Measurements from ENCODE around the gene TNNC1. TPM values are rescaled to one million over a fixed set of nuclear protein-coding genes. Genes with fewer than 3 reads are reported as not detected.

TNNC1 gene
- total RNA-seq, 1 experiment from 2014 or later = 26.5 TPM

DNA sequence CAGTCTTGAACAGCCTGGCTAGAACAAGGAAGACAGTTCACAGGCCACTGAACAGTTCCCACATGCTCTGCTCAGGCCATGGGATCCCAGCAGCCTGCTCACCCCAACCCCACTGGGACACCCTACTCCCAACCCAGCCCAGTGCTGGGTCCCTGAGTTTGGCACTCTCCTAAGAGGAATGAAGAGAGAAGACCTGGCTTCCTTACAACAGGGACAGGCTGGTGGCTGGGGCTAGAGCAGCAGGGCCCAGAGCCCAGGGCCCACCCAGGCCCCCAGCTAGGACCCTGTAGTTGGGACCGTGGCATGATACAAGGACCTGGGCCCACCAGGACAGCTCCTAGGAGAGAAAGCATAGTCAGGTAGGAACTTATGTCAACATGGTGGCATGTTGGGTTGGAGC lies 52.3 kb downstream of the TNNC1 start:
- intact Hi-C loops (cut with micrococcal nuclease; ENCODE audit: unreplicated experiment) = no loop called here
- CTCF ChIA-PET = no interaction called here
- DNase-seq = no peak
- BruUV-seq (replicated peaks) = no TSS peak
- Mint-ChIP-seq H3K27ac (ENCODE audit: unreplicated experiment) (no peak overlapping the region), H3K4me3 (ENCODE audit: low read depth, unreplicated experiment) (no peak overlapping the region), H3K4me1 (ENCODE audit: low read depth, unreplicated experiment) (no peaks in the 10 kb centered on the region), H3K27me3 (ENCODE audit: unreplicated experiment) (no peaks in the 10 kb centered on the region), H3K9me3 (ENCODE audit: low read depth, unreplicated experiment) (no peaks in the 10 kb centered on the region), H3K36me3 (ENCODE audit: insufficient read depth, unreplicated experiment) (peaks cover 35% of the 10 kb centered on the region)
- TF ChIP-seq, protein P1, sequence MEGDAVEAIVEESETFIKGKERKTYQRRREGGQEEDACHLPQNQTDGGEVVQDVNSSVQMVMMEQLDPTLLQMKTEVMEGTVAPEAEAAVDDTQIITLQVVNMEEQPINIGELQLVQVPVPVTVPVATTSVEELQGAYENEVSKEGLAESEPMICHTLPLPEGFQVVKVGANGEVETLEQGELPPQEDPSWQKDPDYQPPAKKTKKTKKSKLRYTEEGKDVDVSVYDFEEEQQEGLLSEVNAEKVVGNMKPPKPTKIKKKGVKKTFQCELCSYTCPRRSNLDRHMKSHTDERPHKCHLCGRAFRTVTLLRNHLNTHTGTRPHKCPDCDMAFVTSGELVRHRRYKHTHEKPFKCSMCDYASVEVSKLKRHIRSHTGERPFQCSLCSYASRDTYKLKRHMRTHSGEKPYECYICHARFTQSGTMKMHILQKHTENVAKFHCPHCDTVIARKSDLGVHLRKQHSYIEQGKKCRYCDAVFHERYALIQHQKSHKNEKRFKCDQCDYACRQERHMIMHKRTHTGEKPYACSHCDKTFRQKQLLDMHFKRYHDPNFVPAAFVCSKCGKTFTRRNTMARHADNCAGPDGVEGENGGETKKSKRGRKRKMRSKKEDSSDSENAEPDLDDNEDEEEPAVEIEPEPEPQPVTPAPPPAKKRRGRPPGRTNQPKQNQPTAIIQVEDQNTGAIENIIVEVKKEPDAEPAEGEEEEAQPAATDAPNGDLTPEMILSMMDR (IDR thresholded peaks at IDR 0.05; ENCODE audit: unreplicated experiment) = no peak

Other genes starting within 250 kb of the TNNC1 start
- 0.14 and 0.27 TPM in 2 replicates for gene TLR9, start 228.4 kb downstream of the TNNC1 start, total RNA-seq (2022)
- gene TWF2, start 214.9 kb downstream of the TNNC1 start, total RNA-seq (2022) = 48.1 and 49.1 TPM in 2 replicates
- 6.5 and 7.1 TPM in 2 replicates for gene PPM1M, start 208.3 kb downstream of the TNNC1 start, total RNA-seq (2022)
- gene WDR82, start 175.4 kb downstream of the TNNC1 start, total RNA-seq (2022) = 55.4 and 59.7 TPM in 2 replicates
- gene GLYCTK, start 166.2 kb downstream of the TNNC1 start, total RNA-seq (2022) = 9.4 and 10.7 TPM in 2 replicates
- 10.2 and 13.1 TPM in 2 replicates for gene DNAH1, start 137.7 kb downstream of the TNNC1 start, total RNA-seq (2022)
- gene BAP1, start 44.0 kb downstream of the TNNC1 start, total RNA-seq (2022) = 55.7 and 65.7 TPM in 2 replicates
- gene PHF7, start 43.4 kb downstream of the TNNC1 start, total RNA-seq (2022) = 3.9 and 5.4 TPM in 2 replicates
- gene SEMA3G, start 8.9 kb downstream of the TNNC1 start, total RNA-seq (2022) = 0.12 and 0.33 TPM in 2 replicates
- 58.6 and 67.4 TPM in 2 replicates for gene NISCH, start 1.6 kb upstream of the TNNC1 start, total RNA-seq (2022)
- gene STAB1, start 41.3 kb upstream of the TNNC1 start, total RNA-seq (2022) = 0.26 TPM in 1 of 2 replicates, not detected in the other
- 100 and 146 TPM in 2 replicates for gene NT5DC2, start 79.8 kb upstream of the TNNC1 start, total RNA-seq (2022)
- 14.0 and 15.1 TPM in 2 replicates for gene UQCC5, start 82.6 kb upstream of the TNNC1 start, total RNA-seq (2022)
- gene PBRM1, start 231.9 kb upstream of the TNNC1 start, total RNA-seq (2022) = 48.5 and 54.9 TPM in 2 replicates
- 113 and 118 TPM in 2 replicates for gene GNL3, start 232.0 kb upstream of the TNNC1 start, total RNA-seq (2022)